CD14-positive monocyte (primary cell): ENCODE measurements around the gene CCDC85A. TPM values are rescaled to one million over a fixed set of nuclear protein-coding genes. Genes with fewer than 3 reads are reported as not detected.

Experiments used
- DNase-seq, 3 donors: peaks; one replicate each; pipeline ENCODE4 v3.0.0-alpha.2; 2011 to 2022
- H2AFZ ChIP-seq: 2 replicates; pipeline ENCODE4 v1.6.0; 2012; ENCODE audit warnings: mild to moderate bottlenecking, low read depth, low read length, inconsistent platforms; ENCODE audit not compliant: insufficient read depth, poor library complexity, severe bottlenecking
- H3K27ac ChIP-seq, 2 donors: 1 replicate in 1 of 2; 2 replicates in 1 of 2; pipeline ENCODE4 v1.5.1; 2012 to 2013; ENCODE audit warnings: low read length in 2 of 2, control low read depth in 1 of 2, inconsistent platforms in 1 of 2, low read depth in 1 of 2, mild to moderate bottlenecking in 1 of 2
- H3K27me3 ChIP-seq, 2 donors: one replicate each; pipeline versions ENCODE4 v1.6.0 to v1.6.1; 2011 to 2013; ENCODE audit warnings: low read length in 2 of 2; ENCODE audit not compliant: control insufficient read depth in 2 of 2, insufficient read depth in 2 of 2
- H3K36me3 ChIP-seq, 2 donors: replicated peaks in 1 of 2; 1 replicate in 1 of 2; 2 replicates in 1 of 2; pipeline versions ENCODE4 v1.5.1 to v1.6.1; 2012 to 2013; ENCODE audit warnings: low read length in 2 of 2, control low read depth in 1 of 2, inconsistent platforms in 1 of 2, mild to moderate bottlenecking in 1 of 2; ENCODE audit not compliant: insufficient read depth in 2 of 2, control insufficient read depth in 1 of 2
- H3K4me1 ChIP-seq, 2 donors: 1 replicate in 1 of 2; 2 replicates in 1 of 2; pipeline versions ENCODE4 v1.5.1 to v1.6.1; 2012 to 2013; ENCODE audit warnings: low read length in 2 of 2, control low read depth in 1 of 2, inconsistent platforms in 1 of 2, mild to moderate bottlenecking in 1 of 2, moderate library complexity in 1 of 2; ENCODE audit not compliant: insufficient read depth in 2 of 2, control insufficient read depth in 1 of 2
- H3K4me2 ChIP-seq: replicated peaks from 2 replicates; pipeline ENCODE3; 2012; ENCODE audit warnings: low read length, moderate library complexity, mild to moderate bottlenecking; ENCODE audit not compliant: poor library complexity, severe bottlenecking; ENCODE audit errors: extremely low read depth
- H3K4me3 ChIP-seq, 3 experiments: fragments of 200-600 bp in 1 of 3; sonication (generic) in 1 of 3; replicated peaks in 1 of 3; 1 replicate in 2 of 3; 2 replicates in 1 of 3; pipeline ENCODE4 v1.5.1; 2011 to 2013; ENCODE audit warnings: low read length in 3 of 3, mild to moderate bottlenecking in 3 of 3, control low read depth in 2 of 3, low read depth in 2 of 3, inconsistent platforms in 1 of 3, moderate library complexity in 1 of 3
- H3K79me2 ChIP-seq: 2 replicates; pipeline ENCODE4 v1.6.0; 2012; ENCODE audit warnings: mild to moderate bottlenecking, control low read depth, inconsistent platforms, low read length, moderate library complexity; ENCODE audit not compliant: insufficient read depth
- H3K9ac ChIP-seq: 2 replicates; pipeline ENCODE4 v1.6.0; 2017; ENCODE audit warnings: low read length, mild to moderate bottlenecking; ENCODE audit not compliant: insufficient read depth, poor library complexity, severe bottlenecking
- H3K9me3 ChIP-seq, 2 donors: replicated peaks in 1 of 2; 1 replicate in 1 of 2; 2 replicates in 1 of 2; pipeline versions ENCODE4 v1.5.1 to v1.6.1; 2012 to 2013; ENCODE audit warnings: low read length in 2 of 2, control low read depth in 1 of 2; ENCODE audit not compliant: control insufficient read depth in 1 of 2, insufficient read depth in 1 of 2
- H4K20me1 ChIP-seq: 2 replicates; pipeline ENCODE4 v1.6.0; 2012; ENCODE audit warnings: mild to moderate bottlenecking, low read length, control low read depth, moderate library complexity; ENCODE audit not compliant: insufficient read depth
- H3K27ac Mint-ChIP-seq, 7 donors: one replicate each; pipeline ENCODE4 v1.8.0; 2020; ENCODE audit warnings: mild to moderate bottlenecking in 7 of 7, mixed read lengths in 7 of 7, moderate library complexity in 6 of 7, inconsistent platforms in 2 of 7
- H3K27me3 Mint-ChIP-seq, 3 donors: one replicate each; pipeline ENCODE4 v1.8.0; 2021 to 2022; ENCODE audit warnings: low read depth in 3 of 3, mild to moderate bottlenecking in 3 of 3, mixed read lengths in 3 of 3, moderate library complexity in 3 of 3, inconsistent platforms in 1 of 3
- H3K36me3 Mint-ChIP-seq, 2 donors: one replicate each; pipeline ENCODE4 v1.8.0; 2020; ENCODE audit warnings: mixed read lengths in 2 of 2, inconsistent platforms in 1 of 2, mild to moderate bottlenecking in 1 of 2
- H3K4me1 Mint-ChIP-seq: one replicate; pipeline ENCODE4 v1.8.0; 2020; ENCODE audit warnings: mild to moderate bottlenecking, mixed read lengths
- H3K4me3 Mint-ChIP-seq, 2 donors: one replicate each; pipeline ENCODE4 v1.8.0; 2020; ENCODE audit warnings: mild to moderate bottlenecking in 2 of 2, mixed read lengths in 2 of 2, moderate library complexity in 1 of 2
- H3K9me3 Mint-ChIP-seq, 7 donors: one replicate each; pipeline ENCODE4 v1.8.0; 2020 to 2022; ENCODE audit warnings: mixed read lengths in 7 of 7, mild to moderate bottlenecking in 6 of 7, moderate library complexity in 6 of 7, inconsistent platforms in 2 of 7
- WGBS: methylation state at CpG from one replicate; pipeline ENCODE4 v1.1.5; 2013; ENCODE audit warnings: missing lambda C conversion rate; ENCODE audit not compliant: insufficient coverage; 5-methylcytosine and 5-hydroxymethylcytosine counted together
- intact Hi-C, 2 donors: fragments of 100-400 bp; cut with micrococcal nuclease; formaldehyde crosslinking; loops; one replicate each; pipeline versions ENCODE4 v1.15.0 to v1.15.1; 2023
- polyA plus RNA-seq, 3 donors: library from polyadenylated mRNA; depleted of rRNA in 1 of 3; unstranded in 2 of 3; stranded (reverse) in 1 of 3; fragments of 300-500 nt in 2 of 3; fragments of >200 nt in 1 of 3; fragmentation: Illumina TruSeq in 2 of 3; gene quantifications; 1 replicate in 2 of 3; 2 replicates in 1 of 3; pipeline ENCODE4 v1.2.3, GENCODE V29; 2012 to 2021
- TF ChIP-seq, protein P1 (sequence below): fragments of 200-600 bp; IDR thresholded peaks from one replicate; pipeline ENCODE4 v1.8.0; 2022; ENCODE audit warnings: antibody characterized with exemption, mild to moderate bottlenecking

Gene CCDC85A
- polyA plus RNA-seq, 3 donors: not detected

DNA sequence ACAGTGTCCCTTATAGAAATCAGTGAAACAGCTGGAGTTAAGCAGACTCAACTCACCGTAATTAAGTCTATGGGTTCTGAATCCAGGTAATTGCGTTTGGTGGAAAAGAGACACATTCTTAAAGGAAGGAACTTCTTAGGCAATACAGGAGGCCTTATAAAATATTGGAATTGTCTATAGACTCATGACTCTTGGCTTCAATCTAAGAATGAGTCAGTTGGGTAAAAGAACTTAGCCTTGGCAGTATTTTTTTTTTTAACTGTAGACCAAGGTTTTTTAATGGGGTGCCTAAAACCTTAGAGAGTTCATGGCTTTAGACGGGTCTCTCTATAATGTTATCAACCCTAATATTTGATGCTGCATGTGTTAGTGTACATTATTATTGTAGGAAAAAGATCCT is 47.6 kb downstream of the CCDC85A start:
- no peaks in the 10 kb centered on the region for H3K4me1 ChIP-seq
- no peaks in the 10 kb centered on the region for H3K4me1 Mint-ChIP-seq
- H3K9me3 Mint-ChIP-seq: peaks cover 0 to 5% (median 0%) of the 10 kb centered on the region in 7 donors
- no peaks in the 10 kb centered on the region for H3K9me3 ChIP-seq
- no peak overlapping the region for H3K4me2 ChIP-seq
- H3K27ac ChIP-seq: no peak overlapping the region
- H3K27ac Mint-ChIP-seq: no peak overlapping the region
- DNase-seq: no peak
- TF ChIP-seq, protein P1, sequence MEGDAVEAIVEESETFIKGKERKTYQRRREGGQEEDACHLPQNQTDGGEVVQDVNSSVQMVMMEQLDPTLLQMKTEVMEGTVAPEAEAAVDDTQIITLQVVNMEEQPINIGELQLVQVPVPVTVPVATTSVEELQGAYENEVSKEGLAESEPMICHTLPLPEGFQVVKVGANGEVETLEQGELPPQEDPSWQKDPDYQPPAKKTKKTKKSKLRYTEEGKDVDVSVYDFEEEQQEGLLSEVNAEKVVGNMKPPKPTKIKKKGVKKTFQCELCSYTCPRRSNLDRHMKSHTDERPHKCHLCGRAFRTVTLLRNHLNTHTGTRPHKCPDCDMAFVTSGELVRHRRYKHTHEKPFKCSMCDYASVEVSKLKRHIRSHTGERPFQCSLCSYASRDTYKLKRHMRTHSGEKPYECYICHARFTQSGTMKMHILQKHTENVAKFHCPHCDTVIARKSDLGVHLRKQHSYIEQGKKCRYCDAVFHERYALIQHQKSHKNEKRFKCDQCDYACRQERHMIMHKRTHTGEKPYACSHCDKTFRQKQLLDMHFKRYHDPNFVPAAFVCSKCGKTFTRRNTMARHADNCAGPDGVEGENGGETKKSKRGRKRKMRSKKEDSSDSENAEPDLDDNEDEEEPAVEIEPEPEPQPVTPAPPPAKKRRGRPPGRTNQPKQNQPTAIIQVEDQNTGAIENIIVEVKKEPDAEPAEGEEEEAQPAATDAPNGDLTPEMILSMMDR: no peak
- WGBS: 93% methylated on average over 2 of the region's 3 CpGs
- H2AFZ ChIP-seq: no peak overlapping the region
- no peaks in the 10 kb centered on the region for H3K79me2 ChIP-seq
- no peak overlapping the region for H3K9ac ChIP-seq
- no peak overlapping the region for H3K4me3 Mint-ChIP-seq
- H4K20me1 ChIP-seq: no peaks in the 10 kb centered on the region
- intact Hi-C loops: no loop called here
- H3K36me3 Mint-ChIP-seq: no peaks in the 10 kb centered on the region
- H3K27me3 ChIP-seq: no peaks in the 10 kb centered on the region
- H3K36me3 ChIP-seq: no peaks in the 10 kb centered on the region
- H3K27me3 Mint-ChIP-seq: peaks cover 0 to 2% (median 0%) of the 10 kb centered on the region in 3 donors
- H3K4me3 ChIP-seq: no peak overlapping the region

DNA sequence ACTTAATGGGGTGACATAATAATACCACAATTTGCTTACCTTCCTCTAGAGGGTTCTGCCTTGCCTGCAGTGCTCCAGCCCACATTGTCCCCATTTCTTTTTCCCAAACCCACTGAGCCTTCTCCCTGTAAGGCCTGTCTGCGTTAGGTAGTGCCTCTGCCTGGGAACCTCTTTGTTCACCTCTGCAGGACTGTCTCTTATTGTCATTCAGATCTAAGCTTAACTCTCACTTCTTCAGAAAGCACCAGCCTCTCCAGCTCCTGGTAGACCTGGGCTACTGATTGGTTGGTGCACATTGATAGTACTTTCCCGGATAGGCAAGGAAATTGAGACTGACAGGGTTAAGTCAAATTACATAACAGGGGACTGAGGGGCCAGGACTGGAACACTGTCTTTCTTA is 49.1 kb downstream of the CCDC85A start:
- no peaks in the 10 kb centered on the region for H3K79me2 ChIP-seq
- H3K9me3 ChIP-seq: no peaks in the 10 kb centered on the region
- no peak for DNase-seq
- Mint-ChIP-seq H3K36me3 (no peaks in the 10 kb centered on the region), H3K4me3 (no peak overlapping the region), H3K27me3 (peaks cover 0 to 2% (median 0%) of the 10 kb centered on the region in 3 donors), H3K4me1 (no peaks in the 10 kb centered on the region), H3K27ac (no peak overlapping the region), H3K9me3 (peaks cover 0 to 4% (median 0%) of the 10 kb centered on the region in 7 donors)
- no peak overlapping the region for H3K4me2 ChIP-seq
- H3K4me1 ChIP-seq: no peaks in the 10 kb centered on the region
- H4K20me1 ChIP-seq: no peaks in the 10 kb centered on the region
- intact Hi-C loops: no loop called here
- H3K27me3 ChIP-seq: no peaks in the 10 kb centered on the region
- WGBS: 100% methylated on average over 1 of the region's 2 CpGs
- no peak overlapping the region for H3K4me3 ChIP-seq
- no peak overlapping the region for H3K9ac ChIP-seq
- H3K36me3 ChIP-seq: no peaks in the 10 kb centered on the region
- H2AFZ ChIP-seq: no peak overlapping the region
- TF ChIP-seq, protein P1: no peak
- no peak overlapping the region for H3K27ac ChIP-seq
